ENCODE measurements around the gene TGFBR3. TPM values are rescaled to one million over a fixed set of nuclear protein-coding genes. Genes with fewer than 3 reads are reported as not detected.

TGFBR3 gene
- total and polyA plus RNA-seq, 12 donors, result 6.6 to 36.7 (median 24.3) TPM

DNA sequence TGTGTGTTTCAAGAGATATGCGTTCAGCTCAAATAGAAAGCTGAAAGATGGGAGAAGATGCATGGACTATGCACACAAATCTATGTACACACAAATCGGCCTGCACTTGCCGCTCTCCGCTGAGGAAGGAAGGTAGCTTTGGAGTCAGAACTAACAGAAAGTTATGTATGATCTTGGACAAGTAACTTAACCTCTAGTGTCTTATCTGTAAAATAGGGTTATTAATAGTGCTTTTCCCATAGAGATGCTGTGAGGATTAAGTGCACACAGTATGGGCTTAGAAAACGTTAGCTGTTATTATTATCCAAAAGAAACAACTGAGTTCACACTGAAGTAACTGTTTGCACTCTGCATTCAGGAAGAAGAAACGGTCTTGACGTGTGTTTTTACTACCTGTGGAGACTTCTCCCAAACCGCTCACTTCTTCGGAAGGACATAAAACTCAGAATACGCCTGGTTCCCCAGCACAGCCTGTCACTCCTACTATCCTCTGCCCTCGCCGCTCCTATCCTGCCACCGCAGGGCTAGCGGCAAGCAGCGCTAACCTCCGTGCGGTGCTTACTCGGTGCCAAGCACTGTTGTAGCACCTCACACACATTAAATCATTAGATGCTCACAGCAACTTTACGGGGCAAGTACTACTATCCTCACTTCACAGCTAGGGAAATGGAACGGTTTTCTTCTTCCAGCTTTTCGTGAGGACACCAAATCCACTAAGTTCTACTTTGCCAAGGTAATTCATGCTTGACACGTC lies 1.3 kb downstream of the TGFBR3 start:
- H3K4me1 ChIP-seq, result peaks cover 0 to 52% (median 32%) of the 10 kb centered on the region in 9 donors
- DNase-seq, result peak; percentile 20 to 39

DNA sequence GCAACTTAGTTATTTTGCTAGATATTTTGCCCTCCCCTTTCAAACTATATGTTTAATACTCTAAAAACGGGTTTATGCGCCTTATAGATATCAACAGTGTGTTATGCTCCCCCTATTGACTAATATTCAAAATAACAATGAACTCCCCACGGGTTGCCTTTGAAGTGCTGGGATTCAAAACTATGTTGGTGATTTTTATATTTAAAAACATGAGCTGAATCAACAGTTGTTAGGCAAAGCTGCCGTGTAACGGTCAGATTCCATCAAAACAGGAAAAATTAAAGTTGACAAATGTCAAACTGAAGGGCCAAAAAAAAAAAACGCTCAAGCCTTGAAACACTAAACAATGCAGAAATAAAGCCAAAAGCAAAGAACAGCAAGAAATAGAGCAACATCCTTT lies 2.5 kb downstream of the TGFBR3 start:
- DNase-seq, result no peak
- 11 to 16% methylated on average over 6 of the region's 6 CpGs for WGBS, 2 donors
- H3K36me3 ChIP-seq, result no peaks in the 10 kb centered on the region
- no peaks in the 10 kb centered on the region for H3K9me3 ChIP-seq
- intact Hi-C loops (cut with DNase I), result loop anchor here in 8 of 10 donors (5.0 to 10.0 kb wide), 10 partner anchors 36 to 329 kb away; no protein-coding TSS in a partner anchor
- H3K27me3 ChIP-seq, result peaks cover 0 to 44% (median 0%) of the 10 kb centered on the region in 7 donors
- ATAC-seq, result no peak
- TF ChIP-seq, protein P1, sequence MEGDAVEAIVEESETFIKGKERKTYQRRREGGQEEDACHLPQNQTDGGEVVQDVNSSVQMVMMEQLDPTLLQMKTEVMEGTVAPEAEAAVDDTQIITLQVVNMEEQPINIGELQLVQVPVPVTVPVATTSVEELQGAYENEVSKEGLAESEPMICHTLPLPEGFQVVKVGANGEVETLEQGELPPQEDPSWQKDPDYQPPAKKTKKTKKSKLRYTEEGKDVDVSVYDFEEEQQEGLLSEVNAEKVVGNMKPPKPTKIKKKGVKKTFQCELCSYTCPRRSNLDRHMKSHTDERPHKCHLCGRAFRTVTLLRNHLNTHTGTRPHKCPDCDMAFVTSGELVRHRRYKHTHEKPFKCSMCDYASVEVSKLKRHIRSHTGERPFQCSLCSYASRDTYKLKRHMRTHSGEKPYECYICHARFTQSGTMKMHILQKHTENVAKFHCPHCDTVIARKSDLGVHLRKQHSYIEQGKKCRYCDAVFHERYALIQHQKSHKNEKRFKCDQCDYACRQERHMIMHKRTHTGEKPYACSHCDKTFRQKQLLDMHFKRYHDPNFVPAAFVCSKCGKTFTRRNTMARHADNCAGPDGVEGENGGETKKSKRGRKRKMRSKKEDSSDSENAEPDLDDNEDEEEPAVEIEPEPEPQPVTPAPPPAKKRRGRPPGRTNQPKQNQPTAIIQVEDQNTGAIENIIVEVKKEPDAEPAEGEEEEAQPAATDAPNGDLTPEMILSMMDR (IDR thresholded peaks at IDR 0.05), result peak in 8 of 9 donors; percentile 14 to 66 (median 56)
- H3K4me1 ChIP-seq, result peaks cover 0 to 60% (median 36%) of the 10 kb centered on the region in 9 donors
- H3K27ac ChIP-seq, result peak overlapping the region in 3 of 10 donors; percentile 0 to 90 (median 16)
- H3K4me3 ChIP-seq, result peak overlapping the region in 9 of 10 donors; percentile 78 to 100 (median 92)

More for the DNA sequence above, 1.3 kb downstream of the TGFBR3 start:
- peak in 7 of 8 donors; percentile 18 to 56 (median 42) for ATAC-seq
- peaks cover 0 to 44% (median 0%) of the 10 kb centered on the region in 7 donors for H3K27me3 ChIP-seq
- H3K36me3 ChIP-seq, result no peaks in the 10 kb centered on the region
- WGBS, 2 donors, result 6% methylated on average over 22 of the region's 22 CpGs
- intact Hi-C loops (cut with DNase I), result loop anchor here in 8 of 10 donors (2.0 to 10.0 kb wide), 12 partner anchors 37 to 330 kb away; no protein-coding TSS in a partner anchor
- H3K27ac ChIP-seq, result peak overlapping the region; percentile 88 to 98 (median 92)
- TF ChIP-seq, protein P1 (IDR thresholded peaks at IDR 0.05), result no peak
- no peaks in the 10 kb centered on the region for H3K9me3 ChIP-seq
- H3K4me3 ChIP-seq, result peak overlapping the region; percentile 78 to 100 (median 91)

DNA sequence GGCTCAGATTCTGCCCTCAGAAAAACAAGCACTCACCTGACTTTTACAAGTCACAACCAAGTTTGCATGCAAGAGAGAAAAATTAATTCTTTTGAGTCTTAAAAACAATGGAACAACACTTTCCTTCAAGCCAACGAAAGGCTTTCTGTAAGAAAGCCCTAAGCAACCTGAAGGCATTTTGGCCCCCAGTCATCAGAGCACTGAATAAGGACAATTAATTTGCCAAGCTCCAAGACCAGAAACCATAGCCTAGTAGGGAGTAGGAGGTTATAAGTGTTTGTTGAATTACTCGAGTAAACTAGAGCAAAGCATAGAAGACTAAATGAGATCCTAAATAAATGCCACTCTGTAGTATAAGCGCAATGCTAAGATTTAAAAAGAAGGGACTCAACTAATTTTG lies 4.7 kb downstream of the TGFBR3 start:
- Histone ChIP-seq H3K4me3 (no peak overlapping the region), H3K4me1 (peaks cover 0 to 72% (median 50%) of the 10 kb centered on the region in 9 donors), H3K36me3 (no peaks in the 10 kb centered on the region), H3K27me3 (peaks cover 0 to 35% (median 0%) of the 10 kb centered on the region in 7 donors), H3K9me3 (no peaks in the 10 kb centered on the region), H3K27ac (no peak overlapping the region)
- DNase-seq (no peak), ATAC-seq (no peak)
- 83 to 86% methylated on average over 3 of the region's 3 CpGs for WGBS, 2 donors
- intact Hi-C loops (cut with DNase I), result loop anchor here in 8 of 10 donors (5.0 to 10.0 kb wide), 10 partner anchors 34 to 326 kb away; no protein-coding TSS in a partner anchor
- TF ChIP-seq, protein P1 (IDR thresholded peaks at IDR 0.05), result no peak

DNA sequence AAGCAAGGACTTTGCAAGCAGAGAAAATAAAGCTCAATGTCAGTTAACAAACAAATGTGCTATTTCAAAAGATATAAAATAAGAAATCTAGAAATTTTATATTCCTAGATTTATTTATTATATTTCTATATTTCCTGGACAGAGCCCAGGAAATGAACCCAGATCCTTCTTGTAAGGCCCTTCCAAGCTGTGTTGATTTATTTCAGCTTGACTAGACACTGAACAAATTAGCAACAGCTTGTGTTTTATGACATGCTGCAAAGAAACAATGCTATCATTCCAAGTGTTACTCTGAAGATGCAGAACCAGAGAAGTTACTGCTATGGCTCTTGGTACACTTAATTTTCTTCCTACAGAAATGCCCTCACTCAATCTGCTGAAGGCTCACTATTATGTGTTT lies 6.2 kb downstream of the TGFBR3 start:
- Histone ChIP-seq H3K27me3 (peaks cover 0 to 19% (median 0%) of the 10 kb centered on the region in 7 donors), H3K36me3 (no peaks in the 10 kb centered on the region), H3K27ac (no peak overlapping the region), H3K4me1 (peaks cover 0 to 73% (median 54%) of the 10 kb centered on the region in 9 donors), H3K9me3 (no peaks in the 10 kb centered on the region), H3K4me3 (no peak overlapping the region)
- DNase-seq (no peak), ATAC-seq (no peak)
- TF ChIP-seq, protein P1 (IDR thresholded peaks at IDR 0.05), result no peak
- intact Hi-C loops (cut with DNase I), result loop anchor here in 8 of 10 donors (5.0 to 10.0 kb wide), 11 partner anchors 32 to 325 kb away; no protein-coding TSS in a partner anchor
